HG02571 (cell line): ENCODE results near the gene ZDHHC8.

ENCODE experiments used
- ATAC-seq: cut with Tn5 transposase; IDR thresholded peaks from one replicate; pipeline ENCODE4 v1.9.1; 2021; ENCODE audit warnings: mild to moderate bottlenecking, moderate library complexity; ENCODE audit not compliant: unreplicated experiment

Gene ZDHHC8

DNA sequence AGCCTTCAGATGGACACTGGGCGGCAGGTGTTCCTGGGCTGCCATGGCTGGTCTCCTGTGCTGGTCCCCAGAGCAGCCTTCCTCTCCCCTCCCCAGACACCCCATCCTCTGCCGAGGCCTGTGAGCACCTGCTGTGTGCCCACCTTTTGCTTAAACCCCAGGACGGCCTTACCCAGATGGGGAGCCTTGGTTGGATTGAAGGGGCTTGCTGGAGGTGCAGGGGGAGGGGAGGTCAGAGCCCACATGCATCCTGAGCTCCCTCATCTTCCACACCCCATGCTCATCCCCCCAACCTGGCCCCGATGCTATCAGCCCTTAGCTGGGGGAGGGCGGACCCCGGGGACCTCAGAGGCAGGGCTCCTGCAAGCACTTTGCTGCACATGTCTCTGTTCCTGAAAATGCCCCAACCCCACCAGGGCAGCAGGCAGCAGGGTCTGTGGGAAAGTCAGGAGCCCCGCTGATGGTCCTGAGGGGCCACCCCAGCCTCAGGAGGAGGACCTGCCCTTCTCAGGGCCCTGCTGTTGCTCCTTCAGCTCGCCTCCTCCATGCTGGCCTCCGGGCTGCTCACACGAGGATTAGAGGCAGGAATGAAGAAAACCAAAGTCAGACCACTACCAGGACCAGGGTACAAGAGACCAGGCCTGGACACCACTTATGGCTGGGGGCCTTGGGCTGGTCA is 60.8 kb downstream of the ZDHHC8 start:
- ATAC-seq: no peak

DNA sequence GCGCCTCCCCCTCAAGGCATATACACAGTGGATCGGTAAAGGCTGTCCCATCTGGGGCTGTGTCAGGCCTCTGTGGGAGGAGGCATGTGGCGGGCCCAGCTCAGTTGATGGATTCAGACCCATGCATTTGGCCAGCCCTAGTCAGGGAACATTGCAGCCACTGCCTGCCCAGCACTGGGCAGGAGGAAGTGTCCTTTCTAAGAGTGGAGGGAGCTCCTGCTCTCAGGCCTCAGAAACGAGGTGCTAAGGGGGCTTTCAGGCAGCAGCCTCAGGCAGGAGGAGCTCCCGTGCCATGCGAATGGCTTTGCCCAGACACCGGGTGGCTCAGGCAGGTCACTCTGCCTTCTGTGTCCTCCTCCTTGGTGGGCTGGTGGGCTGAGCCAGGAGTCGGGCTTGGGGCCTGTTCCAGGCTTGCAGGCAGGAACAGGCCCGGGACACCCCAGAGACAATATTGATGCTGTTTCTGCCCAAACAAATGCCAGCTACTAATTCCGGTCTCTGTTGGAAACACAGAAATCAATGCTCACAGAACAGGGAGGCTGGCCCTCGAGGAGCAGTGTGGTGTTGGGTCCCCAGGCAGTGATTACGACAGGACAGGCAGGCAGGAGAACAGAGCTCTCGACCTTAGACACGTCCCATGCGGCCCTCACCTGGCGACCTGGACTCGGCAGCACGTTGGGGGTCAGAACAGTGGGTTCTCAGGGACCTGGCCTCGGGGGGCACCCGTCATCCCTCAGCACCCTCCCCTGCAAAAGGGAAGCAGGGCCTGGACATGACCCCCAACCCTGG is 61.6 kb downstream of the ZDHHC8 start:
- no peak for ATAC-seq

DNA sequence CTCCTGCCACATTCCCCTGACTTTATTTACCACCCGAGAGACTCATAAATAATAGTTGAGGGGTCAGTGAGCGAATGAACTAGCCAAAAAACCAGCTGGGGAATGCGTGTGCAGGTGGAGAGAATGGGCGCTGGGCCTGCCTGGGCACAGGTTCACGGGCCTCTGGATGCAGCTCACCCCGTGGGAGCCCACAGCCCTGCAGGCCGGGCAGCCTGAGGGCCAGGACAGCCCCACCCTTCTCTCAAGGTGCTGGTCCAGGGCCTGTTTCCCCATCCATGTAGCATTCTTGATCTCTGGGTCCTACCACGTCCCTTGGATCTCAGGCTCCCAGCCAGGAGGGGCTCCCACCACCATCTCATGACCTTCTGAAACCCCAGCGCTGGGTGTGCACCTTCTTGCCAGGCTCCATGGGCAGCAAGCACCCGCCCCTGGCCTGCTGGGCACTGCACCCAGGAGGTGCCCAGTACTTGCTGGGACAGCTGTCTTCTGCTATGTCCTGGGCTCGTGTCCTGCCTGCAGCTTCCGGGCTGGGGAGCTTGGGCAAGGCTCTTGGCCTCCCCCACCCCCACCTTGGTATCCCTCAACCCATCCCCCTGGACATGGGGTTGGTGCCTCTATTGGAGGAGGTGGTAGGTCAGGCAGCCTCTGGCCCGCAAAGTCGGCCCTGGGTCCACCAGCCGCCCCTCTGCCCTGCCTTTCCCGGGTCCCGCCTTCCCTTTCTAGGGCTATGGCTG is 62.3 kb downstream of the ZDHHC8 start:
- no peak for ATAC-seq

DNA sequence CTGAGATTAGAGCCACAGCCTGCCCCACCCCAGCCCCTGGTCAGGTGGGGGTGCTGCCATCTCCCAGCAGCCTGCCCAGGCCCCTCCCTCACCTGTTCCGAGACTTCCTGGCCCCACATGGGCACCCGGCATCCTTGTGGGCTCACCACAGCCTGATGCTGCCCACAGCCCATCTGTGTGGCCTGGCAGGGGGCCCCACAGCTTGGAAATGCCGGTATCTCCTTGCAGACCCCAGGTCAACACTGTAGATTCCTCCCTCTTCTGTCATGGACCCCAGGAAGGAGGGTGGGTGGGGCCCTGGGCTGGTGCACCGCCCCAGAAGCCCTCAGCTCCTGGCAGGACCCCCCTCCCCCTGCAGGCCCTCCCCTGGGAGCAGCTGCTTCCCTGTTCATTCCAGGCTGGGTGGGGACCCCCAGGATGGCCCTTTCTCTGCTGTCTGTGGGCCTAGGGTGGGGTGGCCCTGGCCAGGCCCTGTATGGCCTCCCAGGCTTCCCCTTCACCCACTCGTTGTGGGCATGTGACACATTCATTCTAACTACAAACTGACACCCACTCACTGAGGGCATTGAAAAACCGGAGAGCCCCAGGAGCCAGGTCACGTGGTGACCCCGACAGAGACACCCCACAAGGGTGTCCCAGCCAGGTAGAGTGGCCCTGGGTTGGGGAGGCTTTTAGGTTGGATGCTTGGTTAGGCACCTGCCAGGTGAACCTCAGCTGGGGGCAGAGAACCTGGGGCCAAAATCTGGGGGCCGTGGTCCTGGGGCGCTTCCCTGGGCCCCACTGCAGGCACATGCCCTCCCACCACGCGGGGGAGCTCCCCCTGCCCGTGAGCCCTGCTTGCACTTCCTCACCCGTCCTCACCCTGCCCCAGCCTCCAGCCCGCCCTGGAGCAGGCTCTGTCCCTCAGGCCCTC is 63.3 kb downstream of the ZDHHC8 start:
- no peak for ATAC-seq

DNA sequence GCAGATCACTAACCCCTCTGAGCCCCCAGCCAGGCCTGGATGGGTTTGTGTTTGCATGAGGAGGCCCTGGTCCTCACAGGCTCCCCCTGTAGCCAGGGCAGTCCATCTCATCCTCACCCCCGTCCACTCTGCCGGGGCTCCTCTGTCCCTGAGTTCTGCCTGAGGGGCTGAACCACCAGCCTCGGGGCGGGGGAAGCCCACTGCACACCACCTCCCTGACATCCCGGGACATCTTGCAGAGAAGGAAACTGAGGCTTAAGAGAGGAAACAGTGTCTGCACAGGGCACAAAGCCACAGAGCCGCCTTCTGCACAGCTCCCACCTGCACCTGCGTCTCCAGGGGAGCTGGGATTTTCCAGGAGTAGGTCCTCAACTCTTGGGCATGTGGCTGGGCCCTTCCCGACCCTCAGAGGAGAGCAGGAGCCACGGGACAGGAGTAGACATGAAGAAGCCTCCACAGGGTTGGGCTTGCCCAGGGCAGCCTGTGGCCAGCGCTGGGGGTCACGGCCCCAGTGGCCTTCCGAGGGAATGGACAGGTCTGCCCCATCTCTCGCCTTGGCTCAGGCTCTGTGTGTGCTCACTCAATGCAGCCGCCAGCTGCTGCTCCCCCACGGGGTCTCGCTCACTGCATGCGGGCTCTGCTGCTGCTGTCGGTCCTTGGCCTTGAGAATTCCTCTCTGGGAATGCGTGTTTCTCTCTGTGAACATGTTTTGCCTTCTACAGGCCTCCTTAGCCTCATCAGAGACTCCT is 64.7 kb downstream of the ZDHHC8 start:
- ATAC-seq: no peak
